CD4-positive, alpha-beta T cell (primary cell): ENCODE measurements around the gene HBG1. TPM values are rescaled to one million over a fixed set of nuclear protein-coding genes. Genes with fewer than 3 reads are reported as not detected.

ENCODE experiments used
- ATAC-seq: fragments of 200-7000 bp; cut with Tn5 transposase; one replicate; pipeline ENCODE4 v1.10.0; 2022; ENCODE audit warnings: mild to moderate bottlenecking; ENCODE audit not compliant: poor library complexity
- CTCF ChIA-PET: fragments of 350-600 bp; sonication (Branson Sonifier 250); formaldehyde crosslinking; loops from one replicate; lab custom pipeline; 2021; ENCODE audit warnings: antibody characterized with exemption, inconsistent platforms; lab: Charles Lee
- POLR2A ChIA-PET: fragments of 350-600 bp; sonication (Branson Sonifier 250); formaldehyde crosslinking; loops from one replicate; lab custom pipeline; 2021; ENCODE audit warnings: antibody characterized with exemption, inconsistent platforms; lab: Charles Lee
- DNase-seq, 14 experiments: peaks; one replicate each; pipeline ENCODE4 v3.0.0-alpha.2; 2013 to 2020; ENCODE audit warnings: mixed read lengths in 2 of 14
- H3K27ac ChIP-seq, 2 donors: one replicate each; pipeline versions ENCODE4 v1.5.1 to v1.7.0; 2013; ENCODE audit warnings: low read length in 2 of 2, low read depth in 1 of 2, mild to moderate bottlenecking in 1 of 2
- H3K27me3 ChIP-seq, 2 experiments: 1 replicate in 1 of 2; 2 replicates in 1 of 2; pipeline versions ENCODE4 v1.6.1 to v1.7.0; 2013; ENCODE audit warnings: low read length in 2 of 2, control low read depth in 1 of 2, mild to moderate bottlenecking in 1 of 2, moderate library complexity in 1 of 2; ENCODE audit not compliant: insufficient read depth in 2 of 2, control insufficient read depth in 1 of 2
- H3K36me3 ChIP-seq: one replicate; pipeline ENCODE4 v1.6.1; 2013; ENCODE audit warnings: low read length, control low read depth; ENCODE audit not compliant: insufficient read depth
- H3K4me1 ChIP-seq: one replicate; pipeline ENCODE4 v1.6.1; 2013; ENCODE audit warnings: low read length, control low read depth; ENCODE audit not compliant: insufficient read depth
- H3K4me3 ChIP-seq: one replicate; pipeline ENCODE4 v1.5.1; 2013; ENCODE audit warnings: mild to moderate bottlenecking, low read length, moderate library complexity
- H3K9me3 ChIP-seq, 2 experiments: 1 replicate in 1 of 2; 2 replicates in 1 of 2; pipeline versions ENCODE4 v1.6.1 to v1.7.0; 2013; ENCODE audit warnings: low read length in 2 of 2, mild to moderate bottlenecking in 2 of 2, control low read depth in 1 of 2, moderate library complexity in 1 of 2; ENCODE audit not compliant: control insufficient read depth in 1 of 2, insufficient read depth in 1 of 2
- H3K27ac Mint-ChIP-seq: one replicate; pipeline ENCODE4 v1.8.0; 2020; ENCODE audit warnings: mixed read lengths
- H3K27me3 Mint-ChIP-seq: one replicate; pipeline ENCODE4 v1.8.0; 2021; ENCODE audit warnings: mixed read lengths
- H3K36me3 Mint-ChIP-seq: one replicate; pipeline ENCODE4 v1.8.0; 2021; ENCODE audit warnings: low read depth, mixed read lengths
- H3K4me1 Mint-ChIP-seq: one replicate; pipeline ENCODE4 v1.8.0; 2021; ENCODE audit warnings: low read depth, mixed read lengths
- H3K4me3 Mint-ChIP-seq: one replicate; pipeline ENCODE4 v1.8.0; 2020; ENCODE audit warnings: mild to moderate bottlenecking, mixed read lengths
- H3K9me3 Mint-ChIP-seq: one replicate; pipeline ENCODE4 v1.8.0; 2020; ENCODE audit warnings: mixed read lengths
- intact Hi-C, 2 experiments: fragments of 100-400 bp; cut with DNase I in 1 of 2; cut with micrococcal nuclease in 1 of 2; formaldehyde crosslinking; loops; one replicate each; pipeline versions ENCODE4 v1.15.1 to v1.9.0; 2023 to 2025; cut with DNase I, micrococcal nuclease
- total RNA-seq, 174 experiments: library from RNA in 2 of 174; stranded (reverse) in 2 of 174; gene quantifications; one replicate each; pipeline ENCODE4 v1.2.3 and lab custom pipeline; 2021 to 2026
- TF ChIP-seq, protein P1 (sequence below): fragments of 200-600 bp; IDR thresholded peaks from one replicate; pipeline ENCODE4 v1.8.0; 2022; ENCODE audit warnings: antibody characterized with exemption, mild to moderate bottlenecking

HBG1 gene
- total RNA-seq, 2 experiments from 2014 or later: not detected

DNA sequence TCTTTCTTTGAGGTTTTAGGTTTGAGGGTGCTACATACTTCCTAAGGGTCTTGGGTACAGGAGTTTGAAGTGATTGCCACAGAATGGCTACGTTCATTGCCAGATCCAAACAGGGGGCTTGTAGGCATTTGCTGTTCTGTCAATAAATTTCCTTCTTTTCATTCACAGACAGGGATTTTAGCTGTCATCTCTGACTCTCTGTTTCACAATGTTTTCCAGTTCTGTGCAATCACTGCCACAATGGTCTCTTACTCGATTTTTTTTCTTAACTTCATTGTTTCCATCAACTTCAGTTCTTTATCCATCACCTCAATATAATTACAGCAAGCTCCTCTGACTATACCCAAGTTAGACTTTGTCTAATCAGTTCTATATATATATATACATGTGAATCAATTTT is 9.2 kb downstream of the HBG1 start:
- POLR2A ChIA-PET: no interaction called here
- no peak for ATAC-seq
- Mint-ChIP-seq H3K36me3 (no peaks in the 10 kb centered on the region), H3K27ac (no peak overlapping the region), H3K27me3 (peaks cover 6% of the 10 kb centered on the region), H3K4me3 (no peak overlapping the region), H3K9me3 (no peaks in the 10 kb centered on the region), H3K4me1 (no peaks in the 10 kb centered on the region)
- no peaks in the 10 kb centered on the region for H3K9me3 ChIP-seq
- TF ChIP-seq, protein P1, sequence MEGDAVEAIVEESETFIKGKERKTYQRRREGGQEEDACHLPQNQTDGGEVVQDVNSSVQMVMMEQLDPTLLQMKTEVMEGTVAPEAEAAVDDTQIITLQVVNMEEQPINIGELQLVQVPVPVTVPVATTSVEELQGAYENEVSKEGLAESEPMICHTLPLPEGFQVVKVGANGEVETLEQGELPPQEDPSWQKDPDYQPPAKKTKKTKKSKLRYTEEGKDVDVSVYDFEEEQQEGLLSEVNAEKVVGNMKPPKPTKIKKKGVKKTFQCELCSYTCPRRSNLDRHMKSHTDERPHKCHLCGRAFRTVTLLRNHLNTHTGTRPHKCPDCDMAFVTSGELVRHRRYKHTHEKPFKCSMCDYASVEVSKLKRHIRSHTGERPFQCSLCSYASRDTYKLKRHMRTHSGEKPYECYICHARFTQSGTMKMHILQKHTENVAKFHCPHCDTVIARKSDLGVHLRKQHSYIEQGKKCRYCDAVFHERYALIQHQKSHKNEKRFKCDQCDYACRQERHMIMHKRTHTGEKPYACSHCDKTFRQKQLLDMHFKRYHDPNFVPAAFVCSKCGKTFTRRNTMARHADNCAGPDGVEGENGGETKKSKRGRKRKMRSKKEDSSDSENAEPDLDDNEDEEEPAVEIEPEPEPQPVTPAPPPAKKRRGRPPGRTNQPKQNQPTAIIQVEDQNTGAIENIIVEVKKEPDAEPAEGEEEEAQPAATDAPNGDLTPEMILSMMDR: no peak
- no peaks in the 10 kb centered on the region for H3K36me3 ChIP-seq
- intact Hi-C loops: no loop called here
- no peak overlapping the region for H3K4me3 ChIP-seq
- H3K4me1 ChIP-seq: no peaks in the 10 kb centered on the region
- CTCF ChIA-PET: no interaction called here
- DNase-seq: no peak
- H3K27ac ChIP-seq: no peak overlapping the region
- H3K27me3 ChIP-seq: no peaks in the 10 kb centered on the region

DNA sequence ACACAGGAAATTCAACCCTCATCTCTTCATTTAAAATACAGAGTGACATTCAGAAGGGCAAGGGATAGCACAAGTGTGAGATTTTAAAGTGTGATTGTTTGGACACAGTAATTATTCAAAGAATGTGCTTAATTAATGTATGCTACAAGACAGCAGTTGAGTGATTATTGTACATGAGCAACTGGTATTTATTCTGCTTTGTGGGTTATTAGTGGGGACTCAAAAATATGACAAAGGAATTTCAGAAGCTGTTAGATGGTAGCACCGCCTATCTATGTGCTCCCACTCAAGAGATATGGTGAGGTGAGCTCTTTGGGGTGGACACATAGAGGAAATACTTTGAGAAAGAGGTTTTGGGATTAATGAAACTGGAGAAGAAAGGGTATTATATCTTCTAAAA is 9.6 kb downstream of the HBG1 start:
- TF ChIP-seq, protein P1: no peak
- Mint-ChIP-seq H3K27me3 (peaks cover 6% of the 10 kb centered on the region), H3K36me3 (no peaks in the 10 kb centered on the region), H3K4me1 (no peaks in the 10 kb centered on the region), H3K9me3 (no peaks in the 10 kb centered on the region), H3K27ac (no peak overlapping the region), H3K4me3 (no peak overlapping the region)
- Histone ChIP-seq H3K4me1 (no peaks in the 10 kb centered on the region), H3K27ac (no peak overlapping the region), H3K27me3 (no peaks in the 10 kb centered on the region), H3K4me3 (no peak overlapping the region), H3K36me3 (no peaks in the 10 kb centered on the region), H3K9me3 (no peaks in the 10 kb centered on the region)
- DNase-seq (no peak), ATAC-seq (no peak)
- intact Hi-C loops: no loop called here
- POLR2A ChIA-PET: no interaction called here
- CTCF ChIA-PET: no interaction called here

DNA sequence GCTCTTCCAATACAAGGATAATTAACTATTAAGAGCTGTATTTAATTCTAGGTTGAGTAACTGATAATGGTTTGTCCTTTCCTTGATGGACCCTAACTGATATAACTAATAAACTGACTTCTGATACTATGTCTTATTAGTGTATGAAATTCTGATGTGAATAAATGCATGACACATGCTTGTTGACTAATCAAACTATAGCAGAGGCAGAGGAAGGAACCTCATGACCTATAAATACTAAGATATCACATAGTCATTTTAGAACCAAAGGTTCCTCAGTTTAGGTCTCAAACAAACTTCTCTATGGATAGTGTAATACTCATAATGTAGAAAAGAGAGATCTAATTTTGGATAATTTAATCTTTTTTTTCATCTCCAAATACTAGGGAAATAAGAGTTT is 10.6 kb downstream of the HBG1 start:
- intact Hi-C loops: no loop called here
- ChIA-PET CTCF (no interaction called here), POLR2A (no interaction called here)
- ATAC-seq (no peak), DNase-seq (no peak)
- H3K27me3 Mint-ChIP-seq: peaks cover 6% of the 10 kb centered on the region
- Histone ChIP-seq H3K36me3 (no peaks in the 10 kb centered on the region), H3K27ac (no peak overlapping the region), H3K4me3 (no peak overlapping the region), H3K4me1 (no peaks in the 10 kb centered on the region), H3K27me3 (no peaks in the 10 kb centered on the region), H3K9me3 (no peaks in the 10 kb centered on the region)
- H3K9me3 Mint-ChIP-seq: no peaks in the 10 kb centered on the region
- TF ChIP-seq, protein P1: no peak
- H3K27ac Mint-ChIP-seq: no peak overlapping the region
- no peaks in the 10 kb centered on the region for H3K36me3 Mint-ChIP-seq
- H3K4me3 Mint-ChIP-seq: no peak overlapping the region
- peaks cover 4% of the 10 kb centered on the region for H3K4me1 Mint-ChIP-seq
